KMS-11 (cell line): ENCODE measurements around the gene MTMR6.

Experiments
- H2AFZ ChIP-seq: fragments of 200-600 bp; sonication (generic); 2 replicates; pipeline ENCODE4 v1.6.1; 2016; ENCODE audit warnings: antibody characterized with exemption, mixed run types, low read depth
- H3K27ac ChIP-seq: fragments of 200-600 bp; sonication (generic); 2 replicates; pipeline ENCODE4 v1.6.1; 2016; ENCODE audit warnings: mild to moderate bottlenecking, mixed run types
- H3K27me3 ChIP-seq: fragments of 200-600 bp; sonication (generic); 2 replicates; pipeline ENCODE4 v1.6.1; 2017; ENCODE audit warnings: mild to moderate bottlenecking, low read depth, mixed run types, moderate library complexity; ENCODE audit not compliant: insufficient read depth
- H3K36me3 ChIP-seq: fragments of 200-600 bp; sonication (generic); 2 replicates; pipeline ENCODE4 v1.6.1; 2017; ENCODE audit warnings: mild to moderate bottlenecking, mixed run types; ENCODE audit not compliant: insufficient read depth
- H3K4me1 ChIP-seq: fragments of 200-600 bp; sonication (generic); 2 replicates; pipeline ENCODE4 v1.6.1; 2016; ENCODE audit warnings: mild to moderate bottlenecking, low read depth, mixed run types; ENCODE audit not compliant: poor library complexity, severe bottlenecking
- H3K4me2 ChIP-seq: fragments of 200-600 bp; sonication (generic); 2 replicates; pipeline ENCODE4 v1.7.0; 2016; ENCODE audit warnings: mild to moderate bottlenecking, mixed run types
- H3K4me3 ChIP-seq: fragments of 200-600 bp; sonication (generic); IDR thresholded peaks from 2 replicates; pipeline ENCODE4 v1.6.1; 2017; ENCODE audit warnings: low read depth, low read length, mixed read lengths; ENCODE audit not compliant: insufficient read depth
- H3K79me2 ChIP-seq: fragments of 200-600 bp; sonication (generic); 2 replicates; pipeline ENCODE4 v1.6.1; 2016; ENCODE audit warnings: low read depth, mixed run types; ENCODE audit not compliant: insufficient read depth
- H3K9ac ChIP-seq: fragments of 200-600 bp; sonication (generic); 2 replicates; pipeline ENCODE4 v1.6.1; 2016; ENCODE audit warnings: mild to moderate bottlenecking, mixed run types
- H4K20me1 ChIP-seq: fragments of 200-600 bp; sonication (generic); 2 replicates; pipeline ENCODE4 v1.6.1; 2016; ENCODE audit warnings: mild to moderate bottlenecking, mixed run types; ENCODE audit not compliant: insufficient read depth
- CTCF ChIP-seq: fragments of 200-600 bp; sonication (generic); conservative IDR thresholded peaks from 2 replicates; pipeline ENCODE4 v1.6.1; 2017; ENCODE audit warnings: low read depth, mild to moderate bottlenecking, antibody characterized with exemption, low read length, moderate library complexity, mixed read lengths

The MTMR6 gene

GRCh38 chr13:25242956-25243355 is 44.3 kb downstream of the MTMR6 start:
- Histone ChIP-seq H3K4me1 (peaks cover 3% of the 10 kb centered on the region), H3K4me3 (no peak overlapping the region), H3K36me3 (no peaks in the 10 kb centered on the region), H3K27ac (no peak overlapping the region), H4K20me1 (no peaks in the 10 kb centered on the region), H3K4me2 (no peak overlapping the region), H2AFZ (no peak overlapping the region), H3K9ac (no peak overlapping the region), H3K79me2 (no peaks in the 10 kb centered on the region), H3K27me3 (no peaks in the 10 kb centered on the region)
- TF ChIP-seq CTCF = no peak

- TF ChIP-seq CTCF = no peak
- Histone ChIP-seq H3K27ac (no peak overlapping the region), H3K9ac (no peak overlapping the region), H3K4me3 (no peak overlapping the region), H3K79me2 (no peaks in the 10 kb centered on the region), H4K20me1 (no peaks in the 10 kb centered on the region), H3K4me1 (no peaks in the 10 kb centered on the region), H3K27me3 (no peaks in the 10 kb centered on the region), H2AFZ (no peak overlapping the region), H3K4me2 (no peak overlapping the region), H3K36me3 (no peaks in the 10 kb centered on the region)
Observed at GRCh38 chr13:25241007-25241406, 46.3 kb downstream of the MTMR6 start.

GRCh38 chr13:25237083-25237482 is 50.2 kb downstream of the MTMR6 start:
- no peak for TF ChIP-seq CTCF
- no peaks in the 10 kb centered on the region for H3K4me1 ChIP-seq
- no peak overlapping the region for H3K27ac ChIP-seq

GRCh38 chr13:25233861-25234260 is 53.4 kb downstream of the MTMR6 start:
- H3K4me3 ChIP-seq = no peak overlapping the region
- H3K36me3 ChIP-seq = no peaks in the 10 kb centered on the region
- no peaks in the 10 kb centered on the region for H3K4me1 ChIP-seq
- TF ChIP-seq CTCF = no peak
- H3K79me2 ChIP-seq = no peaks in the 10 kb centered on the region
- H2AFZ ChIP-seq = no peak overlapping the region
- no peaks in the 10 kb centered on the region for H3K27me3 ChIP-seq
- H3K9ac ChIP-seq = no peak overlapping the region
- H3K4me2 ChIP-seq = no peak overlapping the region
- H3K27ac ChIP-seq = no peak overlapping the region
- no peaks in the 10 kb centered on the region for H4K20me1 ChIP-seq

More at GRCh38 chr13:25237083-25237482, 50.2 kb downstream of the MTMR6 start:
- Histone ChIP-seq H3K4me2 (no peak overlapping the region), H3K36me3 (no peaks in the 10 kb centered on the region), H3K9ac (no peak overlapping the region), H3K79me2 (no peaks in the 10 kb centered on the region), H3K4me3 (no peak overlapping the region), H3K27me3 (no peaks in the 10 kb centered on the region), H4K20me1 (no peaks in the 10 kb centered on the region), H2AFZ (no peak overlapping the region)
